HG02970 (cell line): Measurements from ENCODE around the gene ARSD.
"Not testable (repeated sequence)": the region's sequence is repeated elsewhere in the genome, so short reads cannot be mapped to it uniquely, and the experiment has no call there.

Experiments used
- ATAC-seq: cut with Tn5 transposase; IDR thresholded peaks from one replicate; pipeline ENCODE4 v1.9.1; 2021; ENCODE audit warnings: mild to moderate bottlenecking, moderate library complexity, moderate number of reproducible peaks; ENCODE audit not compliant: unreplicated experiment, low FRiP score

The ARSD gene

GRCh38 chrX:2894885-2895292 is 34.2 kb downstream of the ARSD start:
- no peak for ATAC-seq

GRCh38 chrX:2892816-2893215 is 36.3 kb downstream of the ARSD start:
- ATAC-seq: no peak

- not testable (repeated sequence) for ATAC-seq
Measured at GRCh38 chrX:2890536-2891460, 38.3 kb downstream of the ARSD start.

- not testable (repeated sequence) for ATAC-seq
Measured at GRCh38 chrX:2889706-2890490, 39.2 kb downstream of the ARSD start.

- no peak for ATAC-seq
Measured at GRCh38 chrX:2889045-2889605, 40.0 kb downstream of the ARSD start.

GRCh38 chrX:2888309-2888708 is 40.8 kb downstream of the ARSD start:
- ATAC-seq: no peak

- no peak for ATAC-seq
Measured at GRCh38 chrX:2883770-2884169, 45.4 kb downstream of the ARSD start.

GRCh38 chrX:2879670-2880069 is 49.5 kb downstream of the ARSD start:
- ATAC-seq: no peak

- ATAC-seq: no peak
Measured at GRCh38 chrX:2878563-2878962, 50.6 kb downstream of the ARSD start.

- ATAC-seq: no peak
Measured at GRCh38 chrX:2875798-2876399, 53.2 kb downstream of the ARSD start.

- ATAC-seq: no peak
Measured at GRCh38 chrX:2875136-2875481, 54.0 kb downstream of the ARSD start.

- ATAC-seq: no peak
Measured at GRCh38 chrX:2874222-2875135, 54.7 kb downstream of the ARSD start.

GRCh38 chrX:2872671-2873277 is 56.4 kb downstream of the ARSD start:
- no peak for ATAC-seq

GRCh38 chrX:2871831-2872230 is 57.3 kb downstream of the ARSD start:
- no peak for ATAC-seq

- ATAC-seq: no peak
Measured at GRCh38 chrX:2870650-2871049, 58.5 kb downstream of the ARSD start.

- no peak for ATAC-seq
Measured at GRCh38 chrX:2867206-2867605, 61.9 kb downstream of the ARSD start.

- ATAC-seq: no peak
Measured at GRCh38 chrX:2863646-2864045, 65.5 kb downstream of the ARSD start.

GRCh38 chrX:2862404-2862803 is 66.7 kb downstream of the ARSD start:
- no peak for ATAC-seq

- no peak for ATAC-seq
Measured at GRCh38 chrX:2859197-2859797, 69.8 kb downstream of the ARSD start.
